Omental fat pad (tissue), 4 donors: ENCODE results near the gene TATDN2. TPM values are rescaled to one million over a fixed set of nuclear protein-coding genes. Genes with fewer than 3 reads are reported as not detected.
"Not testable (repeated sequence)": the region's sequence is repeated elsewhere in the genome, so short reads cannot be mapped to it uniquely, and the experiment has no call there.

ENCODE experiments used
- ATAC-seq: fragments of 150-250 bp; one replicate; pipeline ENCODE4 v1.9.1; 2016; ENCODE audit warnings: mild to moderate bottlenecking, moderate library complexity; ENCODE audit not compliant: low FRiP score
- DNase-seq: peaks from one replicate; pipeline ENCODE4 v3.0.0-alpha.2; 2019; ENCODE audit warnings: low spot score
- total RNA-seq, 4 donors: library from RNA; depleted of rRNA; stranded (reverse); fragments of >200 nt; gene quantifications; one replicate each; pipeline ENCODE4 v1.1.0, GENCODE V29; 2016
- TF ChIP-seq, protein P1 (sequence below), 3 donors: fragments of 450-650 bp; IDR thresholded peaks; one replicate each; pipeline ENCODE4 v1.5.1; 2016 to 2017; ENCODE audit warnings: antibody characterized with exemption in 3 of 3, mild to moderate bottlenecking in 3 of 3, moderate library complexity in 2 of 3

TATDN2 gene
- total RNA-seq, 4 donors from 2014 or later, result 15.1 to 28.7 (median 20.6) TPM

DNA sequence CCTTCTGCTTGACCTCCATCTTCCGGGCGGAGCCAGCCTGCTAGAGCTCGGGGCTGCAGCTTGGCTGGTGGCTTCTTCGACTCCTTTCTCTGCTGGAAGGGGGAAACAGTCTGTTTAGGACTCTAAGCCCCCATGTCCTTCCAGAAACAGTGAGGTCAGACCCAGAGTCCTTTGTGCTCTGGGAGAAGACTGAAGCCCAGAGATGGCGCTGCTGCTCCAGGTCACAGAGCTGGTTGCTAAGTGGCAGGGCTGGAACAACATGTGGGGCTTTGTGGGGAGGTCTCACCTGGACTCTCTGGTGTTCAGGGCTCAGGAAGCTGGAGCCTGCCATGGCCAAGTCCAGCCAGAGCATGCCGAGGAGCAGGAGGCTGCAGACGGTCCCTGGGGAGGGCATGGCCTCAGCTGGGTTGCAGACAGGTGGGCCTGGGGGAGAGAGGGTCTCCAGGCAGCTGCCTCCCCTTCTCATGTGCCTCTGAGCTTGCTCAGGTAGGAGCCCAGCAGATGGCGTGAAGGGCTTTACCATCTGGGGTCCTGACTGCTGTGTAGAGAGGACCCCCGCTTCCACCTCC lies 41.6 kb downstream of the TATDN2 start:
- DNase-seq, result no peak
- TF ChIP-seq, protein P1, sequence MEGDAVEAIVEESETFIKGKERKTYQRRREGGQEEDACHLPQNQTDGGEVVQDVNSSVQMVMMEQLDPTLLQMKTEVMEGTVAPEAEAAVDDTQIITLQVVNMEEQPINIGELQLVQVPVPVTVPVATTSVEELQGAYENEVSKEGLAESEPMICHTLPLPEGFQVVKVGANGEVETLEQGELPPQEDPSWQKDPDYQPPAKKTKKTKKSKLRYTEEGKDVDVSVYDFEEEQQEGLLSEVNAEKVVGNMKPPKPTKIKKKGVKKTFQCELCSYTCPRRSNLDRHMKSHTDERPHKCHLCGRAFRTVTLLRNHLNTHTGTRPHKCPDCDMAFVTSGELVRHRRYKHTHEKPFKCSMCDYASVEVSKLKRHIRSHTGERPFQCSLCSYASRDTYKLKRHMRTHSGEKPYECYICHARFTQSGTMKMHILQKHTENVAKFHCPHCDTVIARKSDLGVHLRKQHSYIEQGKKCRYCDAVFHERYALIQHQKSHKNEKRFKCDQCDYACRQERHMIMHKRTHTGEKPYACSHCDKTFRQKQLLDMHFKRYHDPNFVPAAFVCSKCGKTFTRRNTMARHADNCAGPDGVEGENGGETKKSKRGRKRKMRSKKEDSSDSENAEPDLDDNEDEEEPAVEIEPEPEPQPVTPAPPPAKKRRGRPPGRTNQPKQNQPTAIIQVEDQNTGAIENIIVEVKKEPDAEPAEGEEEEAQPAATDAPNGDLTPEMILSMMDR (IDR thresholded peaks at IDR 0.05), result no peak
- ATAC-seq, result no peak

DNA sequence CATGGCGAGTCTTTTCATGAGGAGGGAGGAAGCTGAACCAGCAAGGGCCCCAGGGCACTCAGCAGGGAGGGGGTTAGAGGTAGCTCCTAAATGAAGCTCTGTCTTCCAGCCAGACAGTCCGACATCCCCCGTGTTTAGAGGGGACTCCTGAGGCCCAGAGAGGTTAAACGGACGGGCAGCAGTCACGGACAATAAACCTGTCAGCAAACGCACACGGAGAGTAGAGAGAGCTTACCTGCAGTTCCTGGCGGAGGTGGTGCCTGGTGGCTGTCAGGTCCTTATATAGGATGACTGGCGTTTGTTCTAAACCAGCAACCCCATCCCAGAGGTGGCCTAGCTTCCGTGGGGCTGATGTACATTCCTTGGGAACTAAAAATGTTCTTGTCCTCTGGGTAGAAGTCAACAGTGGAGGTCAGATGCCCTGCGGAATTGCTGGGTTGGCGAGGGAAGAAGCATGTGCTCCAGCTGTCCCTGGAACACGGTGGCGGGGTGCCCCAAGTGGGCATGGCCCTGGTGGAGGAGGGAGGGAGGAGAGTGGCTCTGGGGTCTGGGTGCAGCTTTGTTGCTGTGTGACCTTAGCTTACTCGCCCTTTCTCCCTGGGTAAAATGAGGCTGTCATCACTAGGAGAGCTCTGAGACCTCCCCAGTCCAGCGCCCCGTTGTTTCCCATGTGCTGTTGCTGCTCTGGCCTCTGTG lies 42.4 kb downstream of the TATDN2 start:
- TF ChIP-seq, protein P1 (IDR thresholded peaks at IDR 0.05), result no peak
- DNase-seq (no peak), ATAC-seq (no peak)

DNA sequence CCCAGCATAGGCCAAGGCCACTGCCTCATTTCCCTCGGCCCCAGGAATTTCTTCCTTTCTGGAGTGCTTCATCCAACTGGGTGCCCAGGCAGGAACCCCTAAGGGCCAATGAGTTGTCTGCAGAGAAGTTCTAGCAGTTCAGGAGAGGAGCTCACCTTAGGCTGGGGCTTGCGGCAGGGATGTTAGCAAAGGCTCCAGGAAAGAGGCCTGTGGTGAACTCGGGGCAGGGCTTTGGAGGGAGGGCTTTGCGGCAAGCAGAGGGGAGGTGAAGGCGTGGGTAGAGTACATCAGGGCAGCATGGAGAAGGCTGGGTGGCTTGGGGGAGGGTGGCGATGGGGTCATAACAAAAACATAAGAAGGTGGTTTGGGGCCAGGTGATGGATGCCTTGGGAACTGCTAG lies 43.4 kb downstream of the TATDN2 start:
- no peak for DNase-seq
- TF ChIP-seq, protein P1 (IDR thresholded peaks at IDR 0.05), result no peak
- ATAC-seq, result no peak

DNA sequence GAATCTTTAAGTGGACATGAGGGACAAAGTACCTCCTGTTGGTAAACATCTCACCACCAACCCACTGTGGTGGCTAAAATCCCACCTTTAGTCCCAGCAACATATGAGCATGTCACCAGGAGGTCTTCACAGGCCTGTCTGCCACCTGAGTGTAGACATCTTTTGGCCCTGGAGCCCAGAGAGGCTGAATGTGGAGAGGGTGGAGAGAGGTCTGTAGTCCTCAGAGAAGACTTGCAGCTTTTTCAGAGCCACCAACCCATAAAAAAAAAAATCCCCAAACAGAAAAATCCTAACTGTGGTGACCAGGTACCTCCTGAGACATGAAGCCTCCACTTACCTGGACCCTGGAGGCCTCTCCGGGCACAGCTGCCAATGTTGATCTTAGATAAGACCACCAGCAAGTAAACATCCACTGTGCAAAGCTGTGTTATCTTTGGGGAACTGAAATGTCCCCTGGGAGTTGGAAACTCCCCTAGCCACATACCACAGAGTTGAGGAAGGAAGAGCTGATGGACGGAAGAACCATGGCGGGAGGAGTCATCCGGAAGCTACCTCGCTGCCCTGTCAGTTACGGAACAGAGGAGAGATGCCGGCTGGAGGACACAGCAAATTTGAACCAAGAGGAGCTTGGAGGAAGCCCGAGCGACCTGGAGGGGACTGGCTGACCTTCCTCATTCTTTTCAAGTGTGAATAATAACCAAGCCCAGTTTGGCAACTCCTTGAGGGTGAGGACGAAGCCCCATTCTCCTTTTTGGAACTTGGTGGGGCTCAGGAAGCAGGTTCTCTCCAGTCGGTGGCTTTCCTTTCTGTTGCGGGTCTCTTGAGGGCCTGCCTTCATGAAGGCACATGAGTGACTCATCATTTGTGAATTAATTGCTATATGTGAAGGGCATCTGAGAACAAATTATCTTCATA lies 44.5 kb downstream of the TATDN2 start, which contains the start of gene GHRL:
Gene GHRL (minus strand): TSS at position 443 of the 915 bp plus-strand sequence. CDS start 2,767 bp downstream, outside the sequence.
- no peak for DNase-seq
- TF ChIP-seq, protein P1 (IDR thresholded peaks at IDR 0.05), result no peak
- ATAC-seq, result no peak

DNA sequence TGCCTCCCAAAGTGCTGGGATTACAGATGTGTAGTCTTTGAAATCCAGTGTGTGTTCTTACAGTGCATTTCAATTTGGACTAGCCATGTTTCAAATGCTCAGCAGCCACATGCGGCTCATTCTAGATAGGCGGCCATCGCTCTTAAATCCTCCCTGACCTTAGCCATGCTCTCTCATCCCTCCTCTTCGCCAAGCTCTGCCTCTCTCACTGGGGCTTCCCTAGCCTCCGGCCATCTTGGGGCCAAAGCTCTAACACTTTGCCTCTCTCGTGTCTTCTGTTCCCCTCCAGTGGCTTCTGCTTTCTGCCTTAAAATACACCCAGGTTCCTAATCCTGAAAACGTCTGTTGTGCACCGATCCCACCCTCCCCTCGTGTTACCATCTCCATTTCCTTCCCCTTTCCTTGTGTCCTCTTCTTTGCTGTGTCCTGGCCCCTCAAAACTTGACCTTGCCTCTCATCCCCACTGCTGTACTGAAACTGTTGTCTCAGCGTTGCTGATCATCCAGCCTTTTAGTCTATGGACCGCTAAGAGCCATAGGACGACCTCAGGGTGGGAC lies 45.8 kb downstream of the TATDN2 start:
- TF ChIP-seq, protein P1 (IDR thresholded peaks at IDR 0.05), result no peak
- ATAC-seq (no peak), DNase-seq (no peak)

DNA sequence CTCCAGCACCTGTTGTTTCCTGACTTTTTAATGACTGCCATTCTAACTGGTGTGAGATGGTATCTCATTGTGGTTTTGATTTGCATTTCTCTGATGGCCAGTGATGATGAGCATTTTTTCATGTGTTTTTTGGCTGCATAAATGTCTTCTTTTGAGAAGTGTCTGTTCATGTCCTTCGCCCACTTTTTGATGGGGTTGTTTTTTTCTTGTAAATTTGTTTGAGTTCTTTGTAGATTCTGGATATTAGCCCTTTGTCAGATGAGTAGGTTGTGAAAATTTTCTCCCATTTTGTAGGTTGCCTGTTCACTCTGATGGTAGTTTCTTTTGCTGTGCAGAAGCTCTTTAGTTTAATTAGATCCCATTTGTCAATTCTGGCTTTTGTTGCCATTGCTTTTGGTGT lies 49.8 kb downstream of the TATDN2 start:
- ATAC-seq, DNase-seq: not testable (repeated sequence)

DNA sequence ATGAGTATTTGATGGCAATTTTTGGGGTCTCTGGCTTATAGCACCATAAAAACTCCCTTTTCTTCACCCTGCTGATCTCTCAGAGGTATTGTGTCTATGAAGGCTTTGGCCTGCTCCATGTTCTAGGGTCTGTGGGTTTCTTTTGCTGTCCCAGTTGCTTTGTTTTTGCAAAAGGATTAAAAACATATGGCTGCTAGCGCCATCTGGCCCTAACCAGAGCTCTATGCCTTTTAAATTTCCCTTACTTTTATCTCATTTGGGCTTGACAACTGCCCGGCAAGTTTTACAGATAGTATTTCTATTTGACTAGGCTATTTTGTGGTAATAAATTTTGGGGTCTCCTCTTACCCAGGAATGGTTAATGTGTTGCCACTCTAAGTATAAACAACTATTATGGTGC lies 50.9 kb downstream of the TATDN2 start:
- no peak for DNase-seq
- TF ChIP-seq, protein P1 (IDR thresholded peaks at IDR 0.05), result no peak
- ATAC-seq, result no peak
